HG03521 (cell line): ENCODE data around the gene PSG1.
"Not testable (repeated sequence)": the region's sequence is repeated elsewhere in the genome, so short reads cannot be mapped to it uniquely, and the experiment has no call there.

Source experiments
- ATAC-seq: cut with Tn5 transposase; IDR thresholded peaks from one replicate; pipeline ENCODE4 v1.9.1; 2021; ENCODE audit warnings: mild to moderate bottlenecking, moderate library complexity; ENCODE audit not compliant: unreplicated experiment

The PSG1 gene

GRCh38 chr19:42882010-42882409, 2.5 kb upstream of the PSG1 start:
- not testable (repeated sequence) for ATAC-seq

- ATAC-seq = not testable (repeated sequence)
Observed at GRCh38 chr19:42881279-42881678, 1.8 kb upstream of the PSG1 start.

GRCh38 chr19:42880621-42881020, 1.1 kb upstream of the PSG1 start:
- ATAC-seq = not testable (repeated sequence)

- ATAC-seq = not testable (repeated sequence)
Observed at GRCh38 chr19:42876596-42876995, 2.9 kb downstream of the PSG1 start.

GRCh38 chr19:42875881-42876280, 3.6 kb downstream of the PSG1 start:
- not testable (repeated sequence) for ATAC-seq

- ATAC-seq = not testable (repeated sequence)
Observed at GRCh38 chr19:42874901-42875813, 4.4 kb downstream of the PSG1 start.

- not testable (repeated sequence) for ATAC-seq
Observed at GRCh38 chr19:42874136-42874535, 5.4 kb downstream of the PSG1 start.

GRCh38 chr19:42872608-42873007, 6.9 kb downstream of the PSG1 start:
- ATAC-seq = no peak

- no peak for ATAC-seq
Observed at GRCh38 chr19:42857544-42857867, 22.0 kb downstream of the PSG1 start.

GRCh38 chr19:42856866-42857543, 22.5 kb downstream of the PSG1 start:
- not testable (repeated sequence) for ATAC-seq

- not testable (repeated sequence) for ATAC-seq
Observed at GRCh38 chr19:42854745-42855144, 24.8 kb downstream of the PSG1 start.

GRCh38 chr19:42853231-42853630, 26.3 kb downstream of the PSG1 start:
- ATAC-seq = not testable (repeated sequence)

- not testable (repeated sequence) for ATAC-seq
Observed at GRCh38 chr19:42852821-42853220, 26.7 kb downstream of the PSG1 start.

- not testable (repeated sequence) for ATAC-seq
Observed at GRCh38 chr19:42851718-42852280, 27.7 kb downstream of the PSG1 start.

- no peak for ATAC-seq
Observed at GRCh38 chr19:42850981-42851717, 28.4 kb downstream of the PSG1 start.

GRCh38 chr19:42846597-42846996, 32.9 kb downstream of the PSG1 start:
- no peak for ATAC-seq

GRCh38 chr19:42843631-42844030, 35.9 kb downstream of the PSG1 start:
- ATAC-seq = not testable (repeated sequence)

- ATAC-seq = not testable (repeated sequence)
Observed at GRCh38 chr19:42832746-42833442, 46.6 kb downstream of the PSG1 start.

GRCh38 chr19:42832023-42832680, 47.4 kb downstream of the PSG1 start:
- not testable (repeated sequence) for ATAC-seq
